CD4-positive, alpha-beta memory T cell (primary cell): ENCODE measurements around the gene SFXN4. TPM values are rescaled to one million over a fixed set of nuclear protein-coding genes. Genes with fewer than 3 reads are reported as not detected.
A peak's percentile ranks its signal among the peaks of the same experiment; 100 is the strongest.

Experiments used
- CTCF ChIA-PET: fragments of 350-600 bp; sonication (Branson Sonifier 250); formaldehyde crosslinking; loops from one replicate; lab custom pipeline; 2021; ENCODE audit warnings: inconsistent platforms; ENCODE audit not compliant: partially characterized antibody; lab: Charles Lee
- POLR2A ChIA-PET: fragments of 350-600 bp; sonication (Branson Sonifier 250); formaldehyde crosslinking; loops from one replicate; lab custom pipeline; 2021; ENCODE audit not compliant: partially characterized antibody; lab: Charles Lee
- DNase-seq, 5 donors: peaks; one replicate each; pipeline versions ENCODE4 v3.0.0 to v3.0.0-alpha.2; 2020 to 2022; ENCODE audit warnings: mixed read lengths in 1 of 5
- H3K27ac ChIP-seq: one replicate; pipeline ENCODE4 v1.7.0; 2013; ENCODE audit warnings: low read depth, low read length
- H3K27me3 ChIP-seq: 2 replicates; pipeline ENCODE4 v1.7.0; 2013; ENCODE audit warnings: mild to moderate bottlenecking, low read length, moderate library complexity; ENCODE audit not compliant: insufficient read depth
- H3K36me3 ChIP-seq: 2 replicates; pipeline ENCODE4 v1.7.0; 2013; ENCODE audit warnings: mild to moderate bottlenecking, low read length, moderate library complexity; ENCODE audit not compliant: insufficient read depth
- H3K4me1 ChIP-seq: 2 replicates; pipeline ENCODE4 v1.7.0; 2013; ENCODE audit warnings: mild to moderate bottlenecking, low read length, moderate library complexity; ENCODE audit not compliant: insufficient read depth
- H3K4me3 ChIP-seq, 2 donors: one replicate each; pipeline ENCODE4 v1.7.0; 2013; ENCODE audit warnings: low read length in 2 of 2, mild to moderate bottlenecking in 1 of 2
- H3K9me3 ChIP-seq, 2 donors: one replicate each; pipeline ENCODE4 v1.7.0; 2013; ENCODE audit warnings: low read length in 2 of 2, control low read depth in 1 of 2; ENCODE audit not compliant: control insufficient read depth in 1 of 2
- H3K27ac Mint-ChIP-seq, 7 donors: one replicate each; pipeline ENCODE4 v1.8.0; 2020 to 2021; ENCODE audit warnings: mixed read lengths in 7 of 7, mild to moderate bottlenecking in 6 of 7, inconsistent platforms in 3 of 7, moderate library complexity in 3 of 7
- H3K27me3 Mint-ChIP-seq, 2 donors: one replicate each; pipeline ENCODE4 v1.8.0; 2020 to 2021; ENCODE audit warnings: mixed read lengths in 2 of 2
- H3K36me3 Mint-ChIP-seq, 2 donors: one replicate each; pipeline ENCODE4 v1.8.0; 2020 to 2021; ENCODE audit warnings: mixed read lengths in 2 of 2, inconsistent platforms in 1 of 2, mild to moderate bottlenecking in 1 of 2
- H3K4me1 Mint-ChIP-seq, 4 donors: one replicate each; pipeline ENCODE4 v1.8.0; 2020 to 2021; ENCODE audit warnings: mixed read lengths in 4 of 4, mild to moderate bottlenecking in 1 of 4
- H3K4me3 Mint-ChIP-seq, 8 donors: one replicate each; pipeline ENCODE4 v1.8.0; 2020 to 2021; ENCODE audit warnings: mixed read lengths in 8 of 8, mild to moderate bottlenecking in 7 of 8, moderate library complexity in 6 of 8, inconsistent platforms in 3 of 8
- H3K9me3 Mint-ChIP-seq, 8 donors: one replicate each; pipeline ENCODE4 v1.8.0; 2020 to 2021; ENCODE audit warnings: mixed read lengths in 8 of 8, mild to moderate bottlenecking in 5 of 8, inconsistent platforms in 3 of 8, moderate library complexity in 1 of 8
- intact Hi-C: fragments of 100-400 bp; cut with micrococcal nuclease; formaldehyde crosslinking; loops from one replicate; pipeline ENCODE4 v1.15.1; 2023
- polyA plus RNA-seq, 2 donors: library from polyadenylated mRNA; unstranded; fragments of 300-500 nt; fragmentation: Illumina TruSeq; gene quantifications; one replicate each; pipeline ENCODE4 v1.2.3, GENCODE V29; 2021
- total RNA-seq, 2 experiments: library from RNA; stranded (reverse); gene quantifications; one replicate each; pipeline ENCODE4 v1.2.3, GENCODE V29; 2021

The SFXN4 gene
- total and polyA plus RNA-seq, 4 experiments from 2014 or later = 13.9 to 18.5 (median 15.6) TPM

GRCh38 chr10:119149729-119150128, 15.8 kb downstream of the SFXN4 start:
- CTCF ChIA-PET = no interaction called here
- intact Hi-C loops = no loop called here
- H3K27me3 Mint-ChIP-seq = no peaks in the 10 kb centered on the region
- Histone ChIP-seq H3K36me3 (peaks cover 9% of the 10 kb centered on the region), H3K9me3 (no peaks in the 10 kb centered on the region), H3K27me3 (no peaks in the 10 kb centered on the region), H3K4me3 (no peak overlapping the region), H3K27ac (no peak overlapping the region), H3K4me1 (no peaks in the 10 kb centered on the region)
- H3K9me3 Mint-ChIP-seq = peaks cover 0 to 2% (median 0%) of the 10 kb centered on the region in 8 donors
- H3K4me3 Mint-ChIP-seq = no peak overlapping the region
- no peak for DNase-seq
- H3K36me3 Mint-ChIP-seq = peaks cover 26 to 47% of the 10 kb centered on the region in 2 donors
- POLR2A ChIA-PET = no interaction called here
- H3K27ac Mint-ChIP-seq = no peak overlapping the region
- H3K4me1 Mint-ChIP-seq = peaks cover 0 to 2% (median 0%) of the 10 kb centered on the region in 4 donors

GRCh38 chr10:119149157-119149556, 16.4 kb downstream of the SFXN4 start:
- peaks cover 9% of the 10 kb centered on the region for H3K36me3 ChIP-seq
- Mint-ChIP-seq H3K27ac (no peak overlapping the region), H3K36me3 (peaks cover 21 to 42% of the 10 kb centered on the region in 2 donors), H3K4me1 (peaks cover 0 to 2% (median 0%) of the 10 kb centered on the region in 4 donors), H3K4me3 (no peak overlapping the region), H3K27me3 (no peaks in the 10 kb centered on the region), H3K9me3 (peaks cover 0 to 2% (median 0%) of the 10 kb centered on the region in 8 donors)
- no peaks in the 10 kb centered on the region for H3K27me3 ChIP-seq
- ChIA-PET CTCF (no interaction called here), POLR2A (no interaction called here)
- no peak overlapping the region for H3K27ac ChIP-seq
- no peak for DNase-seq
- no peak overlapping the region for H3K4me3 ChIP-seq
- H3K4me1 ChIP-seq = no peaks in the 10 kb centered on the region
- intact Hi-C loops = no loop called here
- H3K9me3 ChIP-seq = no peaks in the 10 kb centered on the region

- Mint-ChIP-seq H3K27ac (no peak overlapping the region), H3K4me1 (peaks cover 0 to 5% (median 4%) of the 10 kb centered on the region in 4 donors), H3K9me3 (peaks cover 0 to 3% (median 0%) of the 10 kb centered on the region in 8 donors), H3K36me3 (peaks cover 14 to 45% of the 10 kb centered on the region in 2 donors), H3K4me3 (no peak overlapping the region), H3K27me3 (no peaks in the 10 kb centered on the region)
- Histone ChIP-seq H3K36me3 (peaks cover 14% of the 10 kb centered on the region), H3K4me3 (no peak overlapping the region), H3K9me3 (no peaks in the 10 kb centered on the region), H3K27me3 (no peaks in the 10 kb centered on the region), H3K27ac (no peak overlapping the region), H3K4me1 (no peaks in the 10 kb centered on the region)
- intact Hi-C loops = no loop called here
- POLR2A ChIA-PET = no interaction called here
- CTCF ChIA-PET = interaction anchor here (1.5 kb wide), 1 partner anchor 55 kb away, joined by 5 read pairs; no protein-coding TSS in a partner anchor
- DNase-seq = no peak
Measured at GRCh38 chr10:119143657-119144056, 21.9 kb downstream of the SFXN4 start.

- H3K4me1 ChIP-seq = no peaks in the 10 kb centered on the region
- CTCF ChIA-PET = interaction anchor here (0.9 to 1.6 kb wide), 4 partner anchors 10 to 403 kb away, joined by 3 to 4 read pairs (median 4); partner anchors contain the start of gene RGS10
Measured at GRCh38 chr10:119140603-119141245, 24.8 kb downstream of the SFXN4 start.

GRCh38 chr10:119139464-119140067, 25.9 kb downstream of the SFXN4 start:
- intact Hi-C loops = loop anchor here (1.0 to 2.0 kb wide), 4 partner anchors 59 to 403 kb away; partner anchors contain the start of gene RGS10
- H3K27ac Mint-ChIP-seq = peak overlapping the region in 6 of 7 donors; percentile 14 to 88 (median 64)
- peaks cover 6 to 39% of the 10 kb centered on the region in 2 donors for H3K36me3 Mint-ChIP-seq
- ChIA-PET CTCF (interaction anchor here (0.8 to 1.6 kb wide), 4 partner anchors 8 to 403 kb away, joined by 3 to 4 read pairs (median 3); partner anchors contain the start of gene RGS10), POLR2A (interaction anchor here (1.1 kb wide), 1 partner anchor 15 kb away, joined by 4 read pairs; no protein-coding TSS in a partner anchor)
- peaks cover 5 to 10% (median 9%) of the 10 kb centered on the region in 4 donors for H3K4me1 Mint-ChIP-seq
- H3K27me3 Mint-ChIP-seq = no peaks in the 10 kb centered on the region
- no peak overlapping the region for H3K4me3 Mint-ChIP-seq
- Histone ChIP-seq H3K27me3 (no peaks in the 10 kb centered on the region), H3K4me1 (peaks cover 4% of the 10 kb centered on the region), H3K36me3 (peaks cover 14% of the 10 kb centered on the region), H3K4me3 (no peak overlapping the region), H3K9me3 (no peaks in the 10 kb centered on the region), H3K27ac (no peak overlapping the region)
- H3K9me3 Mint-ChIP-seq = peaks cover 0 to 3% (median 0%) of the 10 kb centered on the region in 8 donors
- DNase-seq = peak in 4 of 5 donors; percentile 34 to 45 (median 42)

More at GRCh38 chr10:119140603-119141245, 24.8 kb downstream of the SFXN4 start:
- no peak for DNase-seq
- Histone ChIP-seq H3K27ac (no peak overlapping the region), H3K36me3 (peaks cover 11% of the 10 kb centered on the region), H3K27me3 (no peaks in the 10 kb centered on the region), H3K9me3 (no peaks in the 10 kb centered on the region), H3K4me3 (no peak overlapping the region)
- no peaks in the 10 kb centered on the region for H3K27me3 Mint-ChIP-seq
- peaks cover 0 to 3% (median 0%) of the 10 kb centered on the region in 8 donors for H3K9me3 Mint-ChIP-seq
- peaks cover 6 to 34% of the 10 kb centered on the region in 2 donors for H3K36me3 Mint-ChIP-seq
- intact Hi-C loops = no loop called here
- H3K27ac Mint-ChIP-seq = peak overlapping the region in 1 of 7 donors; percentile 47
- no peak overlapping the region for H3K4me3 Mint-ChIP-seq
- POLR2A ChIA-PET = no interaction called here
- H3K4me1 Mint-ChIP-seq = peaks cover 0 to 5% (median 4%) of the 10 kb centered on the region in 4 donors

GRCh38 chr10:119138346-119139306, 26.9 kb downstream of the SFXN4 start:
- CTCF ChIA-PET = interaction anchor here (0.7 to 0.8 kb wide), 3 partner anchors 14 to 203 kb away, joined by 3 to 6 read pairs (median 5); no protein-coding TSS in a partner anchor
- Mint-ChIP-seq H3K27me3 (no peaks in the 10 kb centered on the region), H3K4me1 (peaks cover 7 to 15% (median 12%) of the 10 kb centered on the region in 4 donors), H3K36me3 (peaks cover 7 to 41% of the 10 kb centered on the region in 2 donors), H3K4me3 (no peak overlapping the region), H3K27ac (peak overlapping the region; percentile 17 to 94 (median 54)), H3K9me3 (peaks cover 0 to 3% (median 0%) of the 10 kb centered on the region in 8 donors)
- Histone ChIP-seq H3K27me3 (no peaks in the 10 kb centered on the region), H3K9me3 (no peaks in the 10 kb centered on the region), H3K4me3 (no peak overlapping the region), H3K4me1 (peaks cover 4% of the 10 kb centered on the region), H3K36me3 (peaks cover 19% of the 10 kb centered on the region), H3K27ac (no peak overlapping the region)
- intact Hi-C loops = loop anchor here (1.0 to 2.0 kb wide), 4 partner anchors 60 to 404 kb away; partner anchors contain the start of gene RGS10
- POLR2A ChIA-PET = interaction anchor here (1.0 to 1.1 kb wide), 2 partner anchors 14 kb away, joined by 3 to 4 read pairs; no protein-coding TSS in a partner anchor
- DNase-seq = no peak
